Calu3 (cell line): ENCODE data around the gene ZNF846. TPM values are rescaled to one million over a fixed set of nuclear protein-coding genes. Genes with fewer than 3 reads are reported as not detected.

ENCODE experiments used
- BruUV-seq: library from RNA; stranded (reverse); fragments of 400-500 nt; replicated peaks from 2 replicates; lab custom pipeline; 2021; lab: Mats Ljungman, UMichigan
- CTCF ChIA-PET: fragments of 300-600 bp; sonication (Branson Sonifier 250); formaldehyde crosslinking; loops from one replicate; lab custom pipeline; 2022; ENCODE audit warnings: antibody characterized with exemption; lab: Charles Lee
- DNase-seq: peaks from one replicate; pipeline ENCODE4 v3.0.0; 2022
- H3K27ac Mint-ChIP-seq: one replicate; pipeline ENCODE4 v1.8.0; 2022; ENCODE audit warnings: mixed read lengths; ENCODE audit not compliant: unreplicated experiment
- H3K27me3 Mint-ChIP-seq: one replicate; pipeline ENCODE4 v1.8.0; 2022; ENCODE audit warnings: mixed read lengths; ENCODE audit not compliant: unreplicated experiment
- H3K36me3 Mint-ChIP-seq: one replicate; pipeline ENCODE4 v1.8.0; 2022; ENCODE audit warnings: mild to moderate bottlenecking, moderate library complexity, mixed read lengths; ENCODE audit not compliant: insufficient read depth, unreplicated experiment
- H3K4me1 Mint-ChIP-seq: one replicate; pipeline ENCODE4 v1.8.0; 2022; ENCODE audit warnings: mild to moderate bottlenecking, low read depth, mixed read lengths; ENCODE audit not compliant: unreplicated experiment
- H3K4me3 Mint-ChIP-seq: one replicate; pipeline ENCODE4 v1.8.0; 2022; ENCODE audit warnings: mild to moderate bottlenecking, low read depth, moderate library complexity, mixed read lengths; ENCODE audit not compliant: unreplicated experiment
- H3K9me3 Mint-ChIP-seq: one replicate; pipeline ENCODE4 v1.8.0; 2022; ENCODE audit warnings: low read depth, mixed read lengths; ENCODE audit not compliant: unreplicated experiment
- intact Hi-C: fragments of 100-400 bp; cut with micrococcal nuclease; formaldehyde crosslinking; loops from one replicate; pipeline ENCODE4 v1.10.0; 2022; ENCODE audit not compliant: unreplicated experiment
- total RNA-seq: library from RNA; stranded (reverse); gene quantifications from 2 replicates; pipeline ENCODE4 v1.2.3, GENCODE V29; 2022
- TF ChIP-seq, protein P1 (sequence below): fragments of 200-600 bp; IDR thresholded peaks from one replicate; pipeline ENCODE4 v1.8.0; 2022; ENCODE audit warnings: antibody characterized with exemption; ENCODE audit not compliant: unreplicated experiment

Gene ZNF846
- total RNA-seq, 1 experiment from 2014 or later = 7.8 TPM

DNA sequence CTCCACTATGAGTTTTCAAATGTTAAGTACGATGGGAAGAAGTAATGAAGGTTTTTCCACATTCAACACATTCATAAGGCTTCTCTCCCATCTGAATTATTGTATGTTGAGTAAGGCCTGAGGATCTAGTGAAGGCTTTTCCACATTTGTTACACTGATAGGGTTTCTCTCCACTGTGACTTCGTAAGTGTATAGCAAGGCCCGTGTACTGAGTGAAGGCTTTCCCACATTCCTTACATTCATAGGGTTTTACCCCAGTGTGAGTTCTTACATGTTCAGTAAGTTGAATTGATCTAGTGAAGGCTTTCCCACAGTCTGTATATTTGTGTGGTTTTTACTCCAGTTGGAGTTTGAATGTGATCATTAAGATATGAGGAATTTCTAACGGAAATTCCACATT is 44.4 kb downstream of the ZNF846 start:
- TF ChIP-seq, protein P1, sequence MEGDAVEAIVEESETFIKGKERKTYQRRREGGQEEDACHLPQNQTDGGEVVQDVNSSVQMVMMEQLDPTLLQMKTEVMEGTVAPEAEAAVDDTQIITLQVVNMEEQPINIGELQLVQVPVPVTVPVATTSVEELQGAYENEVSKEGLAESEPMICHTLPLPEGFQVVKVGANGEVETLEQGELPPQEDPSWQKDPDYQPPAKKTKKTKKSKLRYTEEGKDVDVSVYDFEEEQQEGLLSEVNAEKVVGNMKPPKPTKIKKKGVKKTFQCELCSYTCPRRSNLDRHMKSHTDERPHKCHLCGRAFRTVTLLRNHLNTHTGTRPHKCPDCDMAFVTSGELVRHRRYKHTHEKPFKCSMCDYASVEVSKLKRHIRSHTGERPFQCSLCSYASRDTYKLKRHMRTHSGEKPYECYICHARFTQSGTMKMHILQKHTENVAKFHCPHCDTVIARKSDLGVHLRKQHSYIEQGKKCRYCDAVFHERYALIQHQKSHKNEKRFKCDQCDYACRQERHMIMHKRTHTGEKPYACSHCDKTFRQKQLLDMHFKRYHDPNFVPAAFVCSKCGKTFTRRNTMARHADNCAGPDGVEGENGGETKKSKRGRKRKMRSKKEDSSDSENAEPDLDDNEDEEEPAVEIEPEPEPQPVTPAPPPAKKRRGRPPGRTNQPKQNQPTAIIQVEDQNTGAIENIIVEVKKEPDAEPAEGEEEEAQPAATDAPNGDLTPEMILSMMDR = no peak
- CTCF ChIA-PET = no interaction called here
- Mint-ChIP-seq H3K27ac (no peak overlapping the region), H3K4me3 (no peak overlapping the region), H3K9me3 (no peaks in the 10 kb centered on the region), H3K27me3 (no peaks in the 10 kb centered on the region), H3K36me3 (no peaks in the 10 kb centered on the region), H3K4me1 (no peaks in the 10 kb centered on the region)
- intact Hi-C loops = no loop called here
- no TSS peak for BruUV-seq
- DNase-seq = no peak

DNA sequence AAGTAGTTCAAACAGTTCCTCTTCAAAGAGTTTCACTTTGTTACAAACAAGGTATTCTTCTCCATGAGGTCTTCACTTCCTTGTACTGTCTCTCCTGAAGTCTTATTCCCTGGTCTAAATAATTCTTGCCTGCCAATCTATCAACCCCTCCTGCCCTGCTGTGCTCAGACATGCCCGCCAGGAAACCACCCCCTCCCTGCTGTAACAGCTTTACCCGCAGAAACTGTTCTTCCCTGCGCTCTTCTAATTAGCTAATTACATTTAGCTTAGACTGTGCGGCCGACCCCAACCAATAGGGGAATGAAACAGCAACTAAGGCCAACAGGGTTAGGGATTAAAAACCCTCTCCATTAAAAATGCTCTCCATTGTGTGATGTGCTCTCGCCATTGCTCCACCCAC is 46.7 kb downstream of the ZNF846 start:
- H3K27ac Mint-ChIP-seq = no peak overlapping the region
- H3K9me3 Mint-ChIP-seq = peaks cover 4% of the 10 kb centered on the region
- CTCF ChIA-PET = no interaction called here
- H3K4me1 Mint-ChIP-seq = no peaks in the 10 kb centered on the region
- no TSS peak for BruUV-seq
- no peak overlapping the region for H3K4me3 Mint-ChIP-seq
- no peaks in the 10 kb centered on the region for H3K27me3 Mint-ChIP-seq
- TF ChIP-seq, protein P1 = no peak
- no peak for DNase-seq
- H3K36me3 Mint-ChIP-seq = no peaks in the 10 kb centered on the region
- intact Hi-C loops = no loop called here

DNA sequence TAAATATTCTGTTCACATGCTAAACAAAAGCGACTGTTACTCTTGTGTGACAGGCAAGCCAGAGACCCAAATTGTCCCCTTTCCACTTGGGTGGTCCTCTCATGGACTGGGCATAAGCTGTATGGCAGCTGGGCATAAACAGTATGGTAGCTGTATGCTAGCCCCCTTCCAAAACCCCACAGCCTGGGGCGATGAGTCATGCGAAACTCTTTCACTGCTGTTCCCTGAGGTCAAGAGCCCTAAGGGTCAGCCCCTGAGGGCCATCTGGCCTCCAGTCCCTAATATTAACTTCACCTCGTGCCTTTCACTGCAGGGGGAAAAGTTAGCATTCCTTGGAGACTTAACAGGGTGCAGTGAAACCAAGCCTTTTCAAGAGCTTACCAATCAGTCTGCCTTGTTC is 48.0 kb downstream of the ZNF846 start:
- no peaks in the 10 kb centered on the region for H3K36me3 Mint-ChIP-seq
- intact Hi-C loops = no loop called here
- no peak for DNase-seq
- TF ChIP-seq, protein P1 = no peak
- H3K4me3 Mint-ChIP-seq = no peak overlapping the region
- no TSS peak for BruUV-seq
- peaks cover 7% of the 10 kb centered on the region for H3K9me3 Mint-ChIP-seq
- CTCF ChIA-PET = no interaction called here
- no peaks in the 10 kb centered on the region for H3K27me3 Mint-ChIP-seq
- no peak overlapping the region for H3K27ac Mint-ChIP-seq
- H3K4me1 Mint-ChIP-seq = no peaks in the 10 kb centered on the region

DNA sequence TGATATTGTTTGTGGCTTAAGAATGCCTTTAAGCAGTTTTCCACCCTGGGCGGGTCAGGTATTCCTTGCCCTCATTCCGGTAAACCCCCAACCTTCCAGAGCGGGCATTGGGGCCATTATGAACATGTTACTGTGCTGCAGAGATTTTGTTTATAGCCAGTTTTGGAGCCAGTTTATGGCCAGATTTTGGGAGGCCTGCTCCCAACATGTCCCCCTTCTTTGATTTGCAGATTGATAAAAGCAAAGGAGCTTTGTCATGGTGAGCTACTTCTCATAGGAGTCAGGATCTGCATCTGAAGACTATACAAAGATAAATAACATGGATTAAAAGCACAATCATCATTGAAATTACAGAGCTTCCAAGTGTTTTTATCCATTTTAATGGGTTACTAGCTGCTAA is 56.7 kb downstream of the ZNF846 start:
- BruUV-seq = no TSS peak
- Mint-ChIP-seq H3K27ac (no peak overlapping the region), H3K4me1 (no peaks in the 10 kb centered on the region), H3K36me3 (no peaks in the 10 kb centered on the region), H3K4me3 (no peak overlapping the region), H3K27me3 (no peaks in the 10 kb centered on the region), H3K9me3 (peaks cover 13% of the 10 kb centered on the region)
- TF ChIP-seq, protein P1 = no peak
- CTCF ChIA-PET = no interaction called here
- no peak for DNase-seq
- intact Hi-C loops = no loop called here
